SK-N-SH treated with all-trans-retinoic acid at 6 μM for 48 hours (cell line): ENCODE measurements around the gene KPNB1.

ENCODE experiments used
- ATAC-seq: fragments of 200-7000 bp; cut with Tn5 transposase; 3 replicates; pipeline ENCODE4 v1.9.1; 2020; ENCODE audit warnings: mild to moderate bottlenecking, moderate library complexity
- ARNTL ChIP-seq: fragments of 450-650 bp; formaldehyde crosslinking; IDR thresholded peaks from 2 replicates; pipeline ENCODE4 v1.5.0; 2020; ENCODE audit warnings: low read depth, mild to moderate bottlenecking, moderate library complexity, borderline replicate concordance
- BACH2 ChIP-seq: fragments of 250-450 bp; sonication (Bioruptor Pico); IDR thresholded peaks from 2 replicates; pipeline ENCODE4 v1.9.0; 2021; ENCODE audit warnings: mild to moderate bottlenecking, borderline replicate concordance
- ESRRG ChIP-seq: fragments of 250-450 bp; sonication (Bioruptor Pico); IDR thresholded peaks from 2 replicates; pipeline ENCODE4 v1.6.1; 2021; ENCODE audit warnings: mild to moderate bottlenecking
- GLIS3 ChIP-seq: fragments of 250-450 bp; sonication (Bioruptor Pico); IDR thresholded peaks from 2 replicates; pipeline ENCODE4 v1.5.0; 2020; ENCODE audit warnings: mild to moderate bottlenecking, moderate library complexity
- ISL1 ChIP-seq: fragments of 250-450 bp; sonication (Bioruptor Pico); IDR thresholded peaks from 2 replicates; pipeline ENCODE4 v2.1.2; 2022; ENCODE audit warnings: mild to moderate bottlenecking, moderate library complexity
- OSR1 ChIP-seq: fragments of 250-450 bp; sonication (Bioruptor Pico); IDR thresholded peaks from 2 replicates; pipeline ENCODE4 v1.8.0; 2022; ENCODE audit warnings: moderate library complexity, mild to moderate bottlenecking, inconsistent platforms
- POU6F1 ChIP-seq: fragments of 250-450 bp; sonication (Bioruptor Pico); IDR thresholded peaks from 2 replicates; pipeline ENCODE4 v1.8.0; 2021; ENCODE audit warnings: low read depth, mild to moderate bottlenecking, moderate library complexity, borderline replicate concordance
- PPARA ChIP-seq: fragments of 250-450 bp; sonication (Bioruptor Pico); IDR thresholded peaks from 2 replicates; pipeline ENCODE4 v1.5.0; 2020; ENCODE audit warnings: mild to moderate bottlenecking, borderline replicate concordance
- RARB ChIP-seq: fragments of 250-450 bp; sonication (Bioruptor Pico); IDR thresholded peaks from 2 replicates; pipeline ENCODE4 v1.8.0; 2021; ENCODE audit warnings: mild to moderate bottlenecking, moderate library complexity
- SNAI2 ChIP-seq: fragments of 250-450 bp; sonication (Bioruptor Pico); IDR thresholded peaks from 2 replicates; pipeline ENCODE4 v1.5.0; 2020; ENCODE audit warnings: mild to moderate bottlenecking, moderate library complexity
- TOX ChIP-seq: fragments of 250-450 bp; sonication (Bioruptor Pico); IDR thresholded peaks from 2 replicates; pipeline ENCODE4 v1.8.0; 2021; ENCODE audit warnings: mild to moderate bottlenecking, moderate library complexity, borderline replicate concordance
- TSHZ2 ChIP-seq: fragments of 250-450 bp; sonication (Bioruptor Pico); IDR thresholded peaks from 2 replicates; pipeline ENCODE4 v1.5.0; 2020; ENCODE audit warnings: mild to moderate bottlenecking, moderate library complexity
- ZC3H10 ChIP-seq: fragments of 250-450 bp; sonication (Bioruptor Pico); IDR thresholded peaks from 2 replicates; pipeline ENCODE4 v1.5.1; 2021; ENCODE audit warnings: mild to moderate bottlenecking, moderate library complexity
- ZFP3 ChIP-seq: fragments of 250-450 bp; sonication (Bioruptor Pico); IDR thresholded peaks from 2 replicates; pipeline ENCODE4 v1.5.0; 2020; ENCODE audit warnings: mild to moderate bottlenecking, moderate library complexity
- ZNF565 ChIP-seq: fragments of 450-650 bp; formaldehyde crosslinking; conservative IDR thresholded peaks from 2 replicates; pipeline ENCODE4 v1.5.0; 2020; ENCODE audit warnings: low read depth, mild to moderate bottlenecking, moderate library complexity
- ZNF8 ChIP-seq: fragments of 450-650 bp; formaldehyde crosslinking; IDR thresholded peaks from 2 replicates; pipeline ENCODE4 v1.5.0; 2020; ENCODE audit warnings: mild to moderate bottlenecking, moderate library complexity
- TF ChIP-seq, protein P1 (sequence below): fragments of 250-450 bp; sonication (Bioruptor Pico); IDR thresholded peaks from 2 replicates; pipeline ENCODE4 v1.5.1; 2020; ENCODE audit warnings: low read depth, mild to moderate bottlenecking, moderate library complexity
- TF ChIP-seq, protein P2 (sequence below): fragments of 250-450 bp; sonication (Bioruptor Pico); IDR thresholded peaks from 2 replicates; pipeline ENCODE4 v1.5.1; 2021; ENCODE audit warnings: mild to moderate bottlenecking, moderate library complexity

Gene KPNB1

GRCh38 chr17:47621293-47622179, 28.2 kb upstream of the KPNB1 start:
- peak; percentile 96 for ATAC-seq
- no peak for TF ChIP-seq PPARA (CRISPR knock-in tag)
- 0 out of 2 replicates have a peak, but pooled peaks have one; percentile 55 for TF ChIP-seq POU6F1

DNA sequence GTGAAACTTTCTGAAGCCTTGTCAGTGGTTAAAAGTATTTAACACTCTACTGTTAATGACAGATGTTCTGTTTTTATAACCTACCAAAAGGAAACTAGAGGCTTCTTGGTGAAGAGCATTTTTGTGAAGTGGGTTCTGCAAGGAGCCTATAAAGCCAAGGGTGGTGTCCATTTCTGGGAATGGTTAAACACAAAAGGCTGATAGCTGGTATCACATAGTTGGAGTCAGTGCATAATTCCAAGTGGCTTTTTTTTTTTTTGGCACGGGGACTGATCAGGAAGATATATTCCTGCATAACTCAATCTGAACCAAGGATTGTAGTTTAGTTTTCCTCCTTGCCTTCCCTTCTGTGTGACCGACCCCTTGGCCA, 27.6 kb upstream of the KPNB1 start:
- TF ChIP-seq BACH2 (CRISPR knock-in tag) (no peak), ISL1 (no peak), ARNTL (no peak), GLIS3 (no peak), ZFP3 (CRISPR knock-in tag) (no peak), PPARA (CRISPR knock-in tag) (no peak), TSHZ2 (no peak), ESRRG (CRISPR knock-in tag) (no peak), ZNF8 (CRISPR knock-in tag) (no peak), POU6F1 (no peak)
- TF ChIP-seq, protein P1, sequence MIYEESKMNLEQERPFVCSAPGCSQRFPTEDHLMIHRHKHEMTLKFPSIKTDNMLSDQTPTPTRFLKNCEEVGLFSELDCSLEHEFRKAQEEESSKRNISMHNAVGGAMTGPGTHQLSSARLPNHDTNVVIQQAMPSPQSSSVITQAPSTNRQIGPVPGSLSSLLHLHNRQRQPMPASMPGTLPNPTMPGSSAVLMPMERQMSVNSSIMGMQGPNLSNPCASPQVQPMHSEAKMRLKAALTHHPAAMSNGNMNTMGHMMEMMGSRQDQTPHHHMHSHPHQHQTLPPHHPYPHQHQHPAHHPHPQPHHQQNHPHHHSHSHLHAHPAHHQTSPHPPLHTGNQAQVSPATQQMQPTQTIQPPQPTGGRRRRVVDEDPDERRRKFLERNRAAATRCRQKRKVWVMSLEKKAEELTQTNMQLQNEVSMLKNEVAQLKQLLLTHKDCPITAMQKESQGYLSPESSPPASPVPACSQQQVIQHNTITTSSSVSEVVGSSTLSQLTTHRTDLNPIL: no peak
- ATAC-seq: peak; percentile 10; the same call in 2 of the 3 replicates

DNA sequence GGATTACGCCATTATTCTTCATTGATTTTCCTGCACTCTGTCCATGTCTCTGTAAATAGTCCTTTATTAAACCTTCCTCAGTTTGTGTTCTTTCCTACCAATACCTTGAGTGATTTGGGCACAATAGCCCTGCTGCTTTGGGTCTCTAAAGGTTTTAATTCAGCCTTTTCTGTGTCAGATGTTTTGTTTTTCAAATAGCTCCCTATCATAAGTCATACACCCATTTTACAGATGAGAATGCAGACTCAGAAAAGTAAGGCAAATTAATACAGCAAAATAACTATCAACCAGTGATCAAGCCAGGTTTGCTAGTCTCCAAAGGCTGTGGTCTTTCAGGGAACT, 25.0 kb upstream of the KPNB1 start:
- no peak for TF ChIP-seq SNAI2 (CRISPR knock-in tag)
- no peak for TF ChIP-seq RARB
- no peak for TF ChIP-seq ZNF8 (CRISPR knock-in tag)
- TF ChIP-seq, protein P2, sequence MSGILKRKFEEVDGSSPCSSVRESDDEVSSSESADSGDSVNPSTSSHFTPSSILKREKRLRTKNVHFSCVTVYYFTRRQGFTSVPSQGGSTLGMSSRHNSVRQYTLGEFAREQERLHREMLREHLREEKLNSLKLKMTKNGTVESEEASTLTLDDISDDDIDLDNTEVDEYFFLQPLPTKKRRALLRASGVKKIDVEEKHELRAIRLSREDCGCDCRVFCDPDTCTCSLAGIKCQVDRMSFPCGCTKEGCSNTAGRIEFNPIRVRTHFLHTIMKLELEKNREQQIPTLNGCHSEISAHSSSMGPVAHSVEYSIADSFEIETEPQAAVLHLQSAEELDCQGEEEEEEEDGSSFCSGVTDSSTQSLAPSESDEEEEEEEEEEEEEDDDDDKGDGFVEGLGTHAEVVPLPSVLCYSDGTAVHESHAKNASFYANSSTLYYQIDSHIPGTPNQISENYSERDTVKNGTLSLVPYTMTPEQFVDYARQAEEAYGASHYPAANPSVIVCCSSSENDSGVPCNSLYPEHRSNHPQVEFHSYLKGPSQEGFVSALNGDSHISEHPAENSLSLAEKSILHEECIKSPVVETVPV (CRISPR knock-in tag): no peak
- no peak for TF ChIP-seq ZNF565 (CRISPR knock-in tag)
- no peak for TF ChIP-seq ZC3H10
- no peak for TF ChIP-seq PPARA (CRISPR knock-in tag)
- no peak for TF ChIP-seq ARNTL
- TF ChIP-seq TOX (CRISPR knock-in tag): no peak
- no peak for TF ChIP-seq TSHZ2
- TF ChIP-seq ISL1: no peak
- no peak for TF ChIP-seq BACH2 (CRISPR knock-in tag)
- TF ChIP-seq OSR1 (CRISPR knock-in tag): no peak
- ATAC-seq: no peak
